ENCODE results near the gene ISG20. TPM values are rescaled to one million over a fixed set of nuclear protein-coding genes. Genes with fewer than 3 reads are reported as not detected.
"Not testable (repeated sequence)": the region's sequence is repeated elsewhere in the genome, so short reads cannot be mapped to it uniquely, and the experiment has no call there.

ISG20 gene
- total RNA-seq, 1 experiment from 2014 or later, result 6.4 TPM

DNA sequence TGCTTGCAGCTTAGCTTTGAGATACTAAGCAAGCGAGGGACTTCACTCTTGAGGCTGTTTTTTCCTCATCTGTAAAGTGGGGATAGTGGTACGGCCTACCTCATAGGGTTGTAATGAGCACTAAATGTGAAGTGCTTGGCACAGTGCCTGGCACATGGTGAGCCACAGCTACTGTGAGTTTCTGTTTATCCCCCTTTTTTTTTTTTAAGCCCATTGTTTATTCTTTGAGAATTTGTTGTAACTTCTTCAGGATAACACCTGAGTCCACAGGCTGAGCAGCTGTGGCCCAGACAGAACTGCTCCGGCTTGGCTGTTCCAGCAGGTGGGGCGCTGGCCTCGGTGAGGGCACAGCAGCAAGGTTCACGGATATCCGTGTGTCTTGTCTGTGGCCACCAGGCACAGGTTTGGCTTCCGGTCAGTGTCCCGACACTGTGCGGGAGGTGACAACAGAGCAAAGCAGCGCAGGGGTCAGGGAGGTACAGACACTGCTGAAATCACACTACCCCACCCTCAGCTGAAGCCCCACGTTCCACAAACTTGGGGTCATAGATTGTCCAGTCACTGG is 7.3 kb upstream of the ISG20 start:
- Mint-ChIP-seq H3K36me3 (ENCODE audit: insufficient read depth, unreplicated experiment) (peaks cover 66% of the 10 kb centered on the region), H3K4me1 (ENCODE audit: low read depth, unreplicated experiment) (peaks cover 6% of the 10 kb centered on the region), H3K4me3 (ENCODE audit: unreplicated experiment) (no peak overlapping the region), H3K27ac (ENCODE audit: unreplicated experiment) (no peak overlapping the region), H3K9me3 (ENCODE audit: unreplicated experiment) (no peaks in the 10 kb centered on the region), H3K27me3 (ENCODE audit: insufficient read depth, unreplicated experiment) (no peaks in the 10 kb centered on the region)
- TF ChIP-seq, protein P1, sequence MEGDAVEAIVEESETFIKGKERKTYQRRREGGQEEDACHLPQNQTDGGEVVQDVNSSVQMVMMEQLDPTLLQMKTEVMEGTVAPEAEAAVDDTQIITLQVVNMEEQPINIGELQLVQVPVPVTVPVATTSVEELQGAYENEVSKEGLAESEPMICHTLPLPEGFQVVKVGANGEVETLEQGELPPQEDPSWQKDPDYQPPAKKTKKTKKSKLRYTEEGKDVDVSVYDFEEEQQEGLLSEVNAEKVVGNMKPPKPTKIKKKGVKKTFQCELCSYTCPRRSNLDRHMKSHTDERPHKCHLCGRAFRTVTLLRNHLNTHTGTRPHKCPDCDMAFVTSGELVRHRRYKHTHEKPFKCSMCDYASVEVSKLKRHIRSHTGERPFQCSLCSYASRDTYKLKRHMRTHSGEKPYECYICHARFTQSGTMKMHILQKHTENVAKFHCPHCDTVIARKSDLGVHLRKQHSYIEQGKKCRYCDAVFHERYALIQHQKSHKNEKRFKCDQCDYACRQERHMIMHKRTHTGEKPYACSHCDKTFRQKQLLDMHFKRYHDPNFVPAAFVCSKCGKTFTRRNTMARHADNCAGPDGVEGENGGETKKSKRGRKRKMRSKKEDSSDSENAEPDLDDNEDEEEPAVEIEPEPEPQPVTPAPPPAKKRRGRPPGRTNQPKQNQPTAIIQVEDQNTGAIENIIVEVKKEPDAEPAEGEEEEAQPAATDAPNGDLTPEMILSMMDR (IDR thresholded peaks at IDR 0.05; ENCODE audit: insufficient read depth in 1 of 2, low read depth in 1 of 2, low read length in 1 of 2, severe bottlenecking in 1 of 2, unreplicated experiment in 1 of 2), result no peak
- CTCF ChIA-PET, result no interaction called here
- H3K4me3 ChIP-seq (ENCODE audit: low read depth, low read length), result no peak overlapping the region
- BruUV-seq (replicated peaks), result no TSS peak
- H3K27me3 ChIP-seq (replicated peaks; ENCODE audit: control insufficient read depth, insufficient read depth, low read length), result no peaks in the 10 kb centered on the region
- no peak for DNase-seq
- H3K36me3 ChIP-seq (ENCODE audit: control insufficient read depth, insufficient read depth, low read length), result no peaks in the 10 kb centered on the region; the same call in 1 of the 2 replicates
- no peaks in the 10 kb centered on the region for H3K9me3 ChIP-seq
- H3K4me1 ChIP-seq, result 0 out of 2 replicates have a peak, but pooled peaks cover 6% of the 10 kb centered on the region
- intact Hi-C loops (cut with micrococcal nuclease; ENCODE audit: unreplicated experiment), result no loop called here
- POLR2A ChIA-PET, result interaction anchor here (0.6 kb wide), 1 partner anchor 160 kb away, joined by 3 read pairs; no protein-coding TSS in a partner anchor

DNA sequence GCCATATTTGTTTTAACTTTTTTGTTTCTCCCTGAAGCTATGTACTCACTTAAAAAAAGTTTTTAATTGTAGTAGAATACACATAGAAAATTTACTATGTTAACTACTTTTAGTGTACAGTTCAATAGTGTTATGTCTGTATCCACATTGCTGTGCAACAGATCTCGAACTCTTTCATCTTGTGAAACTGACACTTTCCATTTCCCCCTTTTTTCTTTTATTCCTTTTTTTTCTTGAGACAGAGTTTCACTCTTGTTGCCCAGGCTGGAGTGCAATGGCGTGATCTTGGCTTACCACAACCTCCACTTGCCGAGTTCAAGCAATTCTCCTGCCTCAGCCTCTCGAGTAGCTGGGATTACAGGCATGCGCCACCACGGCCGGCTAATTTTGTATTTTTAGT is 6.0 kb upstream of the ISG20 start:
- POLR2A ChIA-PET, result not testable (repeated sequence)

DNA sequence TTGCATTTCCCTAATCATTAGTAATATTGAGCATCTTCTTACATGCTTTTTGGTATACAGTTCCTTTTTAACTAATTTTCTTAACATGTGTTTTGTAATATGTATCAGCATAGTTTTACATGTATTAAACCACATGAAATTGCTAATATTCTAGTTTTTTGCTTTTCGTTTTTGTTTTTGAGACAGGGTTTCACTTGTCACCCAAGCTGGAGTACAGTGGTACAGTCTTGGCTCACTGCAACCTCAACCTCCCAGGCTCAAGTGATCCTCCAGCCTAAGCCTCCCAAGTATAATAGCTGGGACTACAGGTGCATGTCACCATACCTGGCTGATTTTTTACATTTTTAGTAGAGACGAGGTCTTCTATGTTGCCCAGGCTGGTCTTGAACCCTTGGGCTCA is 4.4 kb upstream of the ISG20 start:
- peaks cover 28% of the 10 kb centered on the region for H3K4me1 ChIP-seq
- H3K4me3 ChIP-seq (ENCODE audit: low read depth, low read length), result no peak overlapping the region
- CTCF ChIA-PET, result no interaction called here
- peaks cover 56% of the 10 kb centered on the region for H3K36me3 Mint-ChIP-seq (ENCODE audit: insufficient read depth, unreplicated experiment)
- no TSS peak for BruUV-seq (replicated peaks)
- no peaks in the 10 kb centered on the region for H3K27me3 ChIP-seq (replicated peaks; ENCODE audit: control insufficient read depth, insufficient read depth, low read length)
- no peak overlapping the region for H3K27ac Mint-ChIP-seq (ENCODE audit: unreplicated experiment)
- H3K27me3 Mint-ChIP-seq (ENCODE audit: insufficient read depth, unreplicated experiment), result no peaks in the 10 kb centered on the region
- intact Hi-C loops (cut with micrococcal nuclease; ENCODE audit: unreplicated experiment), result no loop called here
- no peaks in the 10 kb centered on the region for H3K9me3 ChIP-seq
- H3K36me3 ChIP-seq (ENCODE audit: control insufficient read depth, insufficient read depth, low read length), result no peaks in the 10 kb centered on the region; the same call in 1 of the 2 replicates
- no peak for DNase-seq
- POLR2A ChIA-PET, result no interaction called here
- no peaks in the 10 kb centered on the region for H3K9me3 Mint-ChIP-seq (ENCODE audit: unreplicated experiment)
- no peak overlapping the region for H3K4me3 Mint-ChIP-seq (ENCODE audit: unreplicated experiment)
- TF ChIP-seq, protein P1 (IDR thresholded peaks at IDR 0.05; ENCODE audit: insufficient read depth in 1 of 2, low read depth in 1 of 2, low read length in 1 of 2, severe bottlenecking in 1 of 2, unreplicated experiment in 1 of 2), result no peak
- peaks cover 31% of the 10 kb centered on the region for H3K4me1 Mint-ChIP-seq (ENCODE audit: low read depth, unreplicated experiment)

More for the DNA sequence above, 6.0 kb upstream of the ISG20 start:
- CTCF ChIA-PET; H3K27me3 Mint-ChIP-seq (ENCODE audit: insufficient read depth, unreplicated experiment); H3K27me3 ChIP-seq (replicated peaks; ENCODE audit: control insufficient read depth, insufficient read depth, low read length); H3K9me3 Mint-ChIP-seq (ENCODE audit: unreplicated experiment); DNase-seq; H3K36me3 ChIP-seq (ENCODE audit: control insufficient read depth, insufficient read depth, low read length); H3K4me3 Mint-ChIP-seq (ENCODE audit: unreplicated experiment); intact Hi-C loops (cut with micrococcal nuclease; ENCODE audit: unreplicated experiment); BruUV-seq (replicated peaks); H3K4me3 ChIP-seq (ENCODE audit: low read depth, low read length); H3K9me3 ChIP-seq; H3K27ac Mint-ChIP-seq (ENCODE audit: unreplicated experiment): not testable (repeated sequence)
- Mint-ChIP-seq H3K4me1 (ENCODE audit: low read depth, unreplicated experiment) (peaks cover 18% of the 10 kb centered on the region), H3K36me3 (ENCODE audit: insufficient read depth, unreplicated experiment) (peaks cover 59% of the 10 kb centered on the region)
- H3K4me1 ChIP-seq, result peaks cover 16% of the 10 kb centered on the region
